ENCODE results near the gene HMMR.
"Not testable (repeated sequence)": the region's sequence is repeated elsewhere in the genome, so short reads cannot be mapped to it uniquely, and the experiment has no call there.

HMMR gene

GRCh38 chr5:163509291-163509951, 49.0 kb downstream of the HMMR start:
- DNase-seq = no peak

GRCh38 chr5:163512526-163512925, 52.1 kb downstream of the HMMR start:
- DNase-seq = no peak

GRCh38 chr5:163525096-163525495, 64.7 kb downstream of the HMMR start:
- DNase-seq = no peak

- DNase-seq = no peak
Measured at GRCh38 chr5:163529698-163530097, 69.3 kb downstream of the HMMR start.

- no peak for DNase-seq
Measured at GRCh38 chr5:163531272-163531671, 70.8 kb downstream of the HMMR start.

GRCh38 chr5:163532171-163533084, 72.0 kb downstream of the HMMR start:
- no peak for DNase-seq

- no peak for DNase-seq
Measured at GRCh38 chr5:163533223-163533622, 72.8 kb downstream of the HMMR start.

GRCh38 chr5:163534492-163535094, 74.2 kb downstream of the HMMR start:
- DNase-seq = no peak

- DNase-seq = no peak
Measured at GRCh38 chr5:163535290-163535689, 74.9 kb downstream of the HMMR start.

- not testable (repeated sequence) for DNase-seq
Measured at GRCh38 chr5:163536442-163536841, 76.0 kb downstream of the HMMR start.

GRCh38 chr5:163540696-163541095, 80.3 kb downstream of the HMMR start:
- no peak for DNase-seq

Data from stimulated activated CD4-positive, alpha-beta T cell treated with anti-CD3 and anti-CD28 coated beads, Interleukin-2, amount 100 ng/mL, for 24 hours (primary cell).